Thyroid gland (tissue), 4 donors: ENCODE measurements around the gene VRK3.

Experiments used
- POLR2A ChIP-seq, 2 donors: fragments of 450-650 bp; IDR thresholded peaks; one replicate each; pipeline ENCODE4 v1.6.1; 2017; ENCODE audit warnings: antibody characterized with exemption in 2 of 2, mild to moderate bottlenecking in 2 of 2, moderate library complexity in 1 of 2
- TF ChIP-seq, protein P1 (sequence below), 6 experiments: fragments of 200-600 bp in 3 of 6; fragments of 450-650 bp in 3 of 6; sonication (generic) in 3 of 6; IDR thresholded peaks; one replicate each; pipeline ENCODE4 v1.5.1; 2016 to 2019; ENCODE audit warnings: antibody characterized with exemption in 6 of 6, mild to moderate bottlenecking in 2 of 6, inconsistent platforms in 1 of 6, moderate library complexity in 1 of 6

DNA sequence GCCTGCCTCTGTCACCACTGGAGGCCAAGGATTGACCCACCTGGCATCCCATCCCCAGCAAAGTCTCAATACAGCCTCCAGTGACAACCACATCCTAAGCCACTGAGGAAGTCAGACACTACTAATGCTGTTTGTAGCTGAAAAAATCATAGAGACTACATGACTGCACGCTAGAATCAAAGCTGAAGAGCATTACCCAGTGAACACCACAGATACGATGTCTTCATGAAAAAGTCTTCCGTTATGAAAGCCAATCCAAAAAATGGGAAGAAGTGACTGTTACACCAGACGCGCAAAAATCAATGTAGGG lies 84.7 kb downstream of the VRK3 start:
- TF ChIP-seq, protein P1, sequence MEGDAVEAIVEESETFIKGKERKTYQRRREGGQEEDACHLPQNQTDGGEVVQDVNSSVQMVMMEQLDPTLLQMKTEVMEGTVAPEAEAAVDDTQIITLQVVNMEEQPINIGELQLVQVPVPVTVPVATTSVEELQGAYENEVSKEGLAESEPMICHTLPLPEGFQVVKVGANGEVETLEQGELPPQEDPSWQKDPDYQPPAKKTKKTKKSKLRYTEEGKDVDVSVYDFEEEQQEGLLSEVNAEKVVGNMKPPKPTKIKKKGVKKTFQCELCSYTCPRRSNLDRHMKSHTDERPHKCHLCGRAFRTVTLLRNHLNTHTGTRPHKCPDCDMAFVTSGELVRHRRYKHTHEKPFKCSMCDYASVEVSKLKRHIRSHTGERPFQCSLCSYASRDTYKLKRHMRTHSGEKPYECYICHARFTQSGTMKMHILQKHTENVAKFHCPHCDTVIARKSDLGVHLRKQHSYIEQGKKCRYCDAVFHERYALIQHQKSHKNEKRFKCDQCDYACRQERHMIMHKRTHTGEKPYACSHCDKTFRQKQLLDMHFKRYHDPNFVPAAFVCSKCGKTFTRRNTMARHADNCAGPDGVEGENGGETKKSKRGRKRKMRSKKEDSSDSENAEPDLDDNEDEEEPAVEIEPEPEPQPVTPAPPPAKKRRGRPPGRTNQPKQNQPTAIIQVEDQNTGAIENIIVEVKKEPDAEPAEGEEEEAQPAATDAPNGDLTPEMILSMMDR (IDR thresholded peaks at IDR 0.05): no peak
- no peak for TF ChIP-seq POLR2A (IDR thresholded peaks at IDR 0.05)
